Choroid plexus epithelial cell (primary cell): ENCODE data around the gene CD163L1.

Source experiments
- DNase-seq: peaks from one replicate; pipeline ENCODE4 v3.0.0-alpha.2; 2010; ENCODE audit warnings: low read depth
- H3K4me3 ChIP-seq: 2 replicates; pipeline ENCODE4 v1.5.1; 2011; ENCODE audit warnings: low read depth, mild to moderate bottlenecking, control low read depth, low read length, moderate library complexity
- CTCF ChIP-seq: conservative IDR thresholded peaks from 2 replicates; pipeline ENCODE4 v1.5.1; 2011; ENCODE audit warnings: low read depth, mild to moderate bottlenecking, control low read depth, inconsistent platforms, low read length, moderate library complexity

Gene CD163L1

GRCh38 chr12:7327918-7328317 lies 116.0 kb downstream of the CD163L1 start:
- no peak for DNase-seq
- H3K4me3 ChIP-seq: no peak overlapping the region
- no peak for TF ChIP-seq CTCF

DNA sequence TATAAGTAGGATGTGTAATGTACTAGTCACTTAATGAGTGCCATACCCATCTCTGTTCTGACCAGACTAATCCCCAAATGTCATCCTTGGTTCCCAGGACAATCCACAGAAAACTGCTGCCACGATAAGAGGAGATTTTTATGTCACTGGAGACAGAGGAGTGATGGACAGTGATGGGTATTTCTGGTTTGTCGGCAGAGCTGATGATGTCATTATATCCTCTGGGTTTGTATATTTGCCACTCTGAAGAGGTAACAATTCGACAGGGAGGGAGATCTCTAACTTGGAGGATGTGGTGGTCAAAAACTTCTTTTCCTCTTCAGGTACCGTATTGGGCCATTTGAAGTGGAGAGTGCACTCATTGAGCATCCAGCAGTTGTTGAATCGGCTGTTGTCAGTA lies 119.8 kb downstream of the CD163L1 start:
- H3K4me3 ChIP-seq: no peak overlapping the region
- DNase-seq: no peak

DNA sequence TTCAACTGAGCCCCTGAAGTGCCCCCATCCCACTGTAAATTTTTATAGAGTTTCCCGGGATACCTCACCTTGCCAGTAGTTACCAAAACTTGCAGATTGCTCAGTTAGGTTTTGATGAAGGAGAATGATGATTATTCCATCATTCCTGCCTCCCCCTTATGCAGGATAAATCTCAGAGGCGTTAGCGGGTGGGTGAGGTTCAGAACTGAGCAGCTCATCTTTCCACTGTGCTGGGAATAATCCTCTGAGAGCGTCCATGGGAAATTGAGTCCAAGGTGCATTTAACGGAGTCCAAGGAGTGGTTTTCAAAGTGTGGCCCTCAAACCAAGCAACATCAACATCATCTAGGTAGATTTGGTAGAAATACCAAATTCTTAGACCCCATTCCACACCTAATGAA lies 121.4 kb downstream of the CD163L1 start:
- DNase-seq: no peak
- TF ChIP-seq CTCF: no peak
- no peak overlapping the region for H3K4me3 ChIP-seq

More for the DNA sequence above, 119.8 kb downstream of the CD163L1 start:
- no peak for TF ChIP-seq CTCF

GRCh38 chr12:7321624-7322023 lies 122.3 kb downstream of the CD163L1 start:
- no peak for DNase-seq
- H3K4me3 ChIP-seq: no peak overlapping the region
- no peak for TF ChIP-seq CTCF

DNA sequence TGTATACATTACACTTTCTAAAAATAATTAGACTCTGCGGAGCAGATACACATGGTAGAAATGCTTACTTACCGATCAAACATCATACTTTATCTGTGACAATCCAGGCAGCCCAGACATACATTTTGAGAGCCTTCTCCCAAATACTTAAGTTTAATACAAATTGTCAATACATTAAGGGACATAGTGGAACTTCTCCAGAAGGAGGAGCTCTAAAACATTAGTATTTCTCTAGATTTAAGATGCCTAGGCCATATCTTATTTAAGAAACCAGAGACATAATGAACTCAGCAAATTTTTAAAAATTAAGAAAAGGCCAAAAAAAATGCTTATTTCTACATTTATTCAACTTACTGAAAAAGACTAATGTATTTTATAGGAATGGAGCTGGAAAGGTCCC lies 124.0 kb downstream of the CD163L1 start:
- TF ChIP-seq CTCF: peak; percentile 28
- DNase-seq: peak; percentile 17
- H3K4me3 ChIP-seq: no peak overlapping the region

DNA sequence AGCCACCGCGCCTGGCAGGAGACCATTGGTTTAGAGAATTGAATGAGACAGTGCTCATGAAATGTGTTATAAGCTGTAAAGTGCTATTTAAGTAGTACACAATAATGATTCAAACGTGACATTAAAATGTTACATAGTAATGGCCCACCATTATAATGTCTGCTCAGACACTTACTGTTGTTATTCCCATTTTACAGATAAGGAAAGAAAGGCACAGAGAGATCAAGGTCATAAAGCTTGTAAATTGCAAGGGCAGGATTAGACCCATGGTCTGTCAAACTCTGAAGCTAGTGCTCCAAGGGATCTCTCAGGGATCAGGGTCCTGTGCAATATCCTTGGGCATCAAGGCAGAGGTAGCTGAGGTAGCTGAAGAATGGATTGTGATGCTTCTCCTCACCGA lies 133.9 kb downstream of the CD163L1 start:
- H3K4me3 ChIP-seq: no peak overlapping the region
- no peak for TF ChIP-seq CTCF
- DNase-seq: no peak
